Loucy (cell line): ENCODE results near the gene TNS3.

ENCODE experiments used
- H2AFZ ChIP-seq: fragments of 200-600 bp; sonication (generic); 2 replicates; pipeline ENCODE4 v1.6.0; 2016; ENCODE audit warnings: antibody characterized with exemption, mild to moderate bottlenecking, low read length, moderate library complexity
- H3F3A ChIP-seq: fragments of 200-600 bp; 2 replicates; pipeline ENCODE4 v1.6.0; 2016; ENCODE audit warnings: antibody characterized with exemption, low read depth, mild to moderate bottlenecking
- H3K27me3 ChIP-seq: fragments of 200-600 bp; sonication (generic); 2 replicates; pipeline ENCODE4 v1.6.1; 2014; ENCODE audit warnings: low read length, mild to moderate bottlenecking; ENCODE audit not compliant: insufficient read depth, poor library complexity, severe bottlenecking
- H3K36me3 ChIP-seq: fragments of 200-600 bp; sonication (generic); 2 replicates; pipeline ENCODE4 v1.6.1; 2016; ENCODE audit warnings: low read length; ENCODE audit not compliant: insufficient read depth
- H3K4me1 ChIP-seq: fragments of 200-600 bp; sonication (generic); 2 replicates; pipeline ENCODE4 v1.5.1; 2014; ENCODE audit warnings: low read length, mild to moderate bottlenecking; ENCODE audit not compliant: insufficient read depth, poor library complexity, severe bottlenecking
- H3K4me2 ChIP-seq: fragments of 200-600 bp; sonication (generic); 2 replicates; pipeline ENCODE4 v1.6.0; 2014; ENCODE audit warnings: antibody characterized with exemption, low read length, low read depth, mild to moderate bottlenecking; ENCODE audit not compliant: poor library complexity, severe bottlenecking
- H3K4me3 ChIP-seq: fragments of 200-600 bp; sonication (generic); 2 replicates; pipeline ENCODE4 v1.5.1; 2014; ENCODE audit warnings: low read length, mild to moderate bottlenecking, mixed read lengths; ENCODE audit not compliant: poor library complexity, severe bottlenecking
- H3K79me2 ChIP-seq: fragments of 200-600 bp; sonication (generic); 2 replicates; pipeline ENCODE4 v1.6.1; 2014; ENCODE audit warnings: low read length; ENCODE audit not compliant: insufficient read depth
- H3K9ac ChIP-seq: fragments of 200-600 bp; sonication (generic); 2 replicates; pipeline ENCODE4 v1.6.0; 2014; ENCODE audit warnings: mild to moderate bottlenecking, low read depth, low read length, moderate library complexity; ENCODE audit not compliant: poor library complexity, severe bottlenecking
- H3K9me2 ChIP-seq: fragments of 200-600 bp; sonication (generic); replicated peaks from 2 replicates; pipeline ENCODE4 v1.6.1; 2016; ENCODE audit warnings: low read depth, low read length, mixed read lengths
- H3K9me3 ChIP-seq: fragments of 200-600 bp; sonication (generic); 2 replicates; pipeline ENCODE4 v1.6.1; 2014; ENCODE audit warnings: mild to moderate bottlenecking, antibody characterized with exemption, low read length, low read depth; ENCODE audit not compliant: insufficient read depth
- H4K20me1 ChIP-seq: fragments of 200-600 bp; sonication (generic); 2 replicates; pipeline ENCODE4 v1.6.0; 2014; ENCODE audit warnings: antibody characterized with exemption, low read length, mild to moderate bottlenecking; ENCODE audit not compliant: insufficient read depth, poor library complexity, severe bottlenecking
- EZH2phosphoT487 ChIP-seq: fragments of 200-600 bp; IDR thresholded peaks from 2 replicates; pipeline ENCODE4 v1.6.1; 2018; ENCODE audit warnings: antibody characterized with exemption, mild to moderate bottlenecking, moderate library complexity, borderline replicate concordance
- TF ChIP-seq, protein P1 (sequence below): fragments of 200-600 bp; sonication (generic); conservative IDR thresholded peaks from 2 replicates; pipeline ENCODE4 v1.5.1; 2014; ENCODE audit warnings: mild to moderate bottlenecking, antibody characterized with exemption, low read length

Gene TNS3

DNA sequence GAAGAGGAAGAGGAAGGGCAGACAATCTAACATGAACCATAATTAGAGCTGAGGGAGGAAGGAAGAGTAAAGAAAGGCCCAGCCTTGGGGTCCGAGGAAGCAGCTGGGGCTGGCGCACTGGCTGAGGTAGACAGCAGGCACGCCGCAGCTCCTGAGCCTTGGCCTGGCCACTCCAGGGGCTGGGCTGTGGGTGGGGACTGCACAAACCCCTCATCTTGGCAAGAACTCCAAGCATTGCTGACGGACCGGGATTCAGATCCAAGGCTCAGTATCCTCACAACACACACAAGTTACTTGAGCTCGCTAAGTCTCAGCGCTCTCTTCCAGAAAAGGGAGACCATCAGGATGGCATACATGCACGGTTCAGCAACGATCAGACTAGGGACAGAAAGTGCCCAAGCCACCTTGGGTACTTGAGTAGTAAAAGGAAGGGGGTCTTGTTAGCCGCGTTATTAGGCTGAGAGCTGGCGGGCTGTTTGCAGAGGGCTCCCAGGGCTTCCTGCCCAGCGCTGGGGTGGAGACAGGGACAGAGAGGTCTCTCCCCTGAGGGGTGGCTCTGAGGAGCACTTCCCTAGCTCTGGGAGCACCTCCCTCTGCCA is 4.5 kb downstream of the TNS3 start:
- Histone ChIP-seq H3K4me1 (no peaks in the 10 kb centered on the region), H3K4me2 (no peak overlapping the region)

DNA sequence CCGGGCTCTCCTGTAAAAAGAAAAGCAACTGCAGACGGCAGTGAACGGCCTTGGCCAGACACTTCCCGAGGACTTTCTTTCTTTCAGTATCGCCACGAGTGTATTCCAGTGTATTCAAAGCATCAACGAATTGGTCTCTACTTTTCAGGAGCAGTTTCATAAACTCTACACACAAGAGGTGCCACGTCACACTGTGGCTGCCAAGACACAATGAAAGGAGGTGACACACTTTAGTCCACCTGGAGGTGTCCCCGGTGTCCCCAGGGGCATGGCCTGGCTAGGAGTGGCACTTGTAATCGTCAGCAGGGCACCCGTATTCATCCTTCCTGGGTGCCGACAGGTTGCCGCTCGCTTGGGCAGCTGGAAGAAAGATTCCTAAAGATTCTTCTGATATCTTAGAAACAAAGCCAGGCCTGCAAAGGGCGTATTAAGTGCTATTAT is 5.0 kb downstream of the TNS3 start:
- Histone ChIP-seq H3K4me2 (no peak overlapping the region), H3K9ac (no peak overlapping the region), H3K36me3 (no peaks in the 10 kb centered on the region), H3K27me3 (no peaks in the 10 kb centered on the region), H3K9me2 (no peaks in the 10 kb centered on the region), H3K4me3 (no peak overlapping the region), H3K79me2 (no peaks in the 10 kb centered on the region), H3K9me3 (no peaks in the 10 kb centered on the region), H4K20me1 (no peaks in the 10 kb centered on the region), H3K4me1 (no peaks in the 10 kb centered on the region), H2AFZ (no peak overlapping the region), H3F3A (no peaks in the 10 kb centered on the region)
- no peak for TF ChIP-seq EZH2phosphoT487
- TF ChIP-seq, protein P1, sequence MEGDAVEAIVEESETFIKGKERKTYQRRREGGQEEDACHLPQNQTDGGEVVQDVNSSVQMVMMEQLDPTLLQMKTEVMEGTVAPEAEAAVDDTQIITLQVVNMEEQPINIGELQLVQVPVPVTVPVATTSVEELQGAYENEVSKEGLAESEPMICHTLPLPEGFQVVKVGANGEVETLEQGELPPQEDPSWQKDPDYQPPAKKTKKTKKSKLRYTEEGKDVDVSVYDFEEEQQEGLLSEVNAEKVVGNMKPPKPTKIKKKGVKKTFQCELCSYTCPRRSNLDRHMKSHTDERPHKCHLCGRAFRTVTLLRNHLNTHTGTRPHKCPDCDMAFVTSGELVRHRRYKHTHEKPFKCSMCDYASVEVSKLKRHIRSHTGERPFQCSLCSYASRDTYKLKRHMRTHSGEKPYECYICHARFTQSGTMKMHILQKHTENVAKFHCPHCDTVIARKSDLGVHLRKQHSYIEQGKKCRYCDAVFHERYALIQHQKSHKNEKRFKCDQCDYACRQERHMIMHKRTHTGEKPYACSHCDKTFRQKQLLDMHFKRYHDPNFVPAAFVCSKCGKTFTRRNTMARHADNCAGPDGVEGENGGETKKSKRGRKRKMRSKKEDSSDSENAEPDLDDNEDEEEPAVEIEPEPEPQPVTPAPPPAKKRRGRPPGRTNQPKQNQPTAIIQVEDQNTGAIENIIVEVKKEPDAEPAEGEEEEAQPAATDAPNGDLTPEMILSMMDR = no peak

More for the DNA sequence above, 4.5 kb downstream of the TNS3 start:
- no peaks in the 10 kb centered on the region for H4K20me1 ChIP-seq
- no peaks in the 10 kb centered on the region for H3K27me3 ChIP-seq
- no peaks in the 10 kb centered on the region; the same call in 1 of the 2 replicates for H3K9me3 ChIP-seq
- no peak overlapping the region for H3K9ac ChIP-seq
- no peaks in the 10 kb centered on the region for H3K79me2 ChIP-seq
- no peaks in the 10 kb centered on the region for H3F3A ChIP-seq
- H2AFZ ChIP-seq = no peak overlapping the region
- TF ChIP-seq EZH2phosphoT487 = no peak
- TF ChIP-seq, protein P1 = no peak
- no peak overlapping the region for H3K4me3 ChIP-seq
- H3K36me3 ChIP-seq = no peaks in the 10 kb centered on the region
- no peaks in the 10 kb centered on the region for H3K9me2 ChIP-seq

DNA sequence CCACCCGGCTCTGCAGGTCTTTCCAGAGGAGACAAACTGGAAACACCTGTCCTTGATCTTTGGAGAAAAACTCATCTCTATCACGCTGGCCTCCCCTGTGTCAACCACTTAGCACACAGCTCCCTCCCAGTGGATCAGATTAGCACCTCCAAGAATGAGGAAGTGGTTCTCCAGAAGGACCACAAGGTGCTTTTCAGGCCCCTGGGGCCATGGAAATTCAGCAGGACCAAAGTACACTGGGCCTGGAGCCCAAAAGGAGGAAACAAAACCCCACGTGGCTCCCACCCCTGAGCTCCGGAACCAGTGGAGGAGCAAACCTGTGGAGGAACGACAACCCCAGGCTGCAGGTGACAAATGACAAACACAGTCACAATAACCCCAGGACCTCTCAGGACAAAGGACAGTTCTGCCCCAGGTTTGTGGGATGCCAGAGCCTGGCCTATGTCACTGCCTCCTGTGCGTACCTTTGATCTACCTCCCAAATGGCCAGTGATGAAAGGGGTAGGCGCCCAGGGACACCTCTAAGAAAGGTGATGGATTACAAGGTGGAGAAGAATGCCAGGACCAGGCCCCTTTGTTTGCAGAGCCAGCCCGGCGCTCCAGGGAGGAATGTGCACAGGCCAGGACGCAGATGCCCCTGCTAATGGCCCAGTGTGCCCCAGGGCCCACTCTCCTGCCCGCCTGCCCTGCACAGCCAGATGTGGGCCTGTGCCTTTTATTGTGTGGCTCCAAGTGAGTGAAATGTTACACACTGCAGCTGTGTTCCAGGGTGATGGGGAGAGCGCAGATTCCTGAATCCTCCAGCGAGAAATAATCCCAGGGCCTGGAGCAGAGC is 5.7 kb downstream of the TNS3 start:
- H3K9ac ChIP-seq = no peak overlapping the region
- H3K79me2 ChIP-seq = no peaks in the 10 kb centered on the region
- TF ChIP-seq, protein P1 = no peak
- TF ChIP-seq EZH2phosphoT487 = no peak
- no peak overlapping the region for H3K4me2 ChIP-seq
- H4K20me1 ChIP-seq = no peaks in the 10 kb centered on the region
- no peaks in the 10 kb centered on the region for H3F3A ChIP-seq
- H3K9me2 ChIP-seq = no peaks in the 10 kb centered on the region
- H3K9me3 ChIP-seq = no peaks in the 10 kb centered on the region
- H3K27me3 ChIP-seq = no peaks in the 10 kb centered on the region
- no peaks in the 10 kb centered on the region for H3K4me1 ChIP-seq
- no peak overlapping the region for H3K4me3 ChIP-seq
- no peak overlapping the region for H2AFZ ChIP-seq
- no peaks in the 10 kb centered on the region for H3K36me3 ChIP-seq
